ENCODE measurements around the gene INTS1.

DNA sequence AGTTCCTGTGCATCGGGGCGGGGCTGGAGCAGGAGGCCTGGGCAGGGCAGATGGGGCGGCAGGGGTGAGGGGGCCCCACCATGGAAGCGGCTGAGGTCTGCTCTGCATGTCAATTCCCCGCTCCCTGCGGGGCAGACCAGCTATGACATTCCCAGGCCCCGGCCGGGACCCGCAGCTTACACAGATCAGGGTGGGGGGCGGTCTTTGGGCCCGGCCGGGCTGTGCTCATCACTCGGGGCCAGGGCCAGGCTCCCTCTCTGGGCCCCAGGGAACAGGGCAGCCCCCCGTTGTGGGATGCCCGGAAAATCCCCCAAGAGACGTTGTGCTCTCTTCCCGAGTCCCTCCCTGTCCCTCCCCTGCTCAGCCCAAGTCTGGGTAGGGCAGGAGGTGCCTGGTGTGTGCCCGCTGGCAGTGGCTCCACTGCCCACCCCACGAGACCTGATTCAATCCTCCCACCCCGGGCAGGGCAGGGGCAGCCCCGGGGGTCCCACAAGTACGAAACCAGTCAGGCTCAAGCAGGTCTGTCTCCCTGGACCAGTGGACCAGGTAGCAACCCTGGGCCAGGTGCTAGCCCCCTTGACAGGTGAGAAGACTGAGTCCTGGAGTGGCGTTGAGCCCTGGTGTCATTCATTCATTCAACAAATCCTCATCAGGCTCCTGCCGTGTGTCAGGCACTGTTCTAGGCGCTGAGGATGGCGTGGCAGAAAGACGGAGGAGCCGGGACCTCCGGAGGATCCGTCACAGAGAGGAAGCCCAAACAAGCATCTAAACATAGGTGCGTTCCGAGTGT is 73.9 kb downstream of the INTS1 start:
- TF ChIP-seq, protein P1, sequence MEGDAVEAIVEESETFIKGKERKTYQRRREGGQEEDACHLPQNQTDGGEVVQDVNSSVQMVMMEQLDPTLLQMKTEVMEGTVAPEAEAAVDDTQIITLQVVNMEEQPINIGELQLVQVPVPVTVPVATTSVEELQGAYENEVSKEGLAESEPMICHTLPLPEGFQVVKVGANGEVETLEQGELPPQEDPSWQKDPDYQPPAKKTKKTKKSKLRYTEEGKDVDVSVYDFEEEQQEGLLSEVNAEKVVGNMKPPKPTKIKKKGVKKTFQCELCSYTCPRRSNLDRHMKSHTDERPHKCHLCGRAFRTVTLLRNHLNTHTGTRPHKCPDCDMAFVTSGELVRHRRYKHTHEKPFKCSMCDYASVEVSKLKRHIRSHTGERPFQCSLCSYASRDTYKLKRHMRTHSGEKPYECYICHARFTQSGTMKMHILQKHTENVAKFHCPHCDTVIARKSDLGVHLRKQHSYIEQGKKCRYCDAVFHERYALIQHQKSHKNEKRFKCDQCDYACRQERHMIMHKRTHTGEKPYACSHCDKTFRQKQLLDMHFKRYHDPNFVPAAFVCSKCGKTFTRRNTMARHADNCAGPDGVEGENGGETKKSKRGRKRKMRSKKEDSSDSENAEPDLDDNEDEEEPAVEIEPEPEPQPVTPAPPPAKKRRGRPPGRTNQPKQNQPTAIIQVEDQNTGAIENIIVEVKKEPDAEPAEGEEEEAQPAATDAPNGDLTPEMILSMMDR (IDR thresholded peaks at IDR 0.05), result no peak
- no peak for TF ChIP-seq RCOR1 (IDR thresholded peaks at IDR 0.05; ENCODE audit: low read depth, low read length)
- no peak for TF ChIP-seq FOSL2 (IDR thresholded peaks at IDR 0.05)
- no peak for TF ChIP-seq FOSL2 (CRISPR knock-in tag; IDR thresholded peaks at IDR 0.05)
- no peak for TF ChIP-seq POLR2A (IDR thresholded peaks at IDR 0.05; ENCODE audit: low read length)
- TF ChIP-seq CEBPB (IDR thresholded peaks at IDR 0.05), result no peak
- TF ChIP-seq SMC3 (IDR thresholded peaks at IDR 0.05), result no peak
- TF ChIP-seq HEYL (CRISPR knock-in tag; IDR thresholded peaks at IDR 0.05), result no peak
- no peak for TF ChIP-seq CBX8 (IDR thresholded peaks at IDR 0.05)
- no peak for TF ChIP-seq ZFP36 (IDR thresholded peaks at IDR 0.05; ENCODE audit: borderline replicate concordance, partially characterized antibody)

Measured in A549 (cell line).